ENCODE data around the gene EYA2.

EYA2 gene

DNA sequence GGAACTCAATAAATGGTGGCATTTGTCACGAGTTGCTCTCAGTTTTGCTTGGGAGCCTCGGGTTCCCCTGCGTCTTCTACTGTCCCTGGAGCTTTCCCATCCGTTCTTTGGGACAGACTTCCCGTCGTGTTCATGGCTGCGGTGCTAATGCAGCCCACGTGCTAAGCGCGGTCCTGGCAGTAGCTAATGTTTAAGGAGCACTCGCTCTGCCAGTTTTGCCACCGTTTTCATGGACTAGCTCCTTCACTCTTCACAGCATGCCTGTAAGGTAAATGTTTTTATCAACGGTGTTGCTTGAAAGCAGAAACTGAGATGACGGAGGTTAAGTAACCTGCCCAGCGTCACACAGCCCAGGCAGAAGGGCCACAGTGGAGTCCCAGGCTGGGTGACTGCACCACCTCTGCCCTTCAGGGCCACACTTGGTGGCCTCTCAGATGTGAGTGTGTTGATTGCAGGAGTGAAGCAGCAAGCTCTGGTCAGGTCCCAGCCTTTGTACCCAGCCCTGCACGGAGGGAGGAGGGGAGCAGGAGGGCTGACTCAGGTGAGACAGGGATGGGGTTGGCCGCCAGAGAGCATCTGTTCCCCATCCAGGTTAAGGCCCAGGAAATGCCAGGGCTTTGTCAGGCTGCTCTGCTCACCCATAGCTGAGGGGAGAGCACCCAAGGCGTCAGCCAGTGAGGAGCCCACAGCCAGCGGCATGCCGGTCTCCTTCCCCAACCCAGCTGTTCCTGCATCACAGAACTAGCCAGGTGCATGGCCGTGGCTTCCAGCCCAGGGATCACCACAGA, 280.0 kb downstream of the EYA2 start:
- TF ChIP-seq, protein P1, sequence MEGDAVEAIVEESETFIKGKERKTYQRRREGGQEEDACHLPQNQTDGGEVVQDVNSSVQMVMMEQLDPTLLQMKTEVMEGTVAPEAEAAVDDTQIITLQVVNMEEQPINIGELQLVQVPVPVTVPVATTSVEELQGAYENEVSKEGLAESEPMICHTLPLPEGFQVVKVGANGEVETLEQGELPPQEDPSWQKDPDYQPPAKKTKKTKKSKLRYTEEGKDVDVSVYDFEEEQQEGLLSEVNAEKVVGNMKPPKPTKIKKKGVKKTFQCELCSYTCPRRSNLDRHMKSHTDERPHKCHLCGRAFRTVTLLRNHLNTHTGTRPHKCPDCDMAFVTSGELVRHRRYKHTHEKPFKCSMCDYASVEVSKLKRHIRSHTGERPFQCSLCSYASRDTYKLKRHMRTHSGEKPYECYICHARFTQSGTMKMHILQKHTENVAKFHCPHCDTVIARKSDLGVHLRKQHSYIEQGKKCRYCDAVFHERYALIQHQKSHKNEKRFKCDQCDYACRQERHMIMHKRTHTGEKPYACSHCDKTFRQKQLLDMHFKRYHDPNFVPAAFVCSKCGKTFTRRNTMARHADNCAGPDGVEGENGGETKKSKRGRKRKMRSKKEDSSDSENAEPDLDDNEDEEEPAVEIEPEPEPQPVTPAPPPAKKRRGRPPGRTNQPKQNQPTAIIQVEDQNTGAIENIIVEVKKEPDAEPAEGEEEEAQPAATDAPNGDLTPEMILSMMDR (IDR thresholded peaks at IDR 0.05), result no peak

DNA sequence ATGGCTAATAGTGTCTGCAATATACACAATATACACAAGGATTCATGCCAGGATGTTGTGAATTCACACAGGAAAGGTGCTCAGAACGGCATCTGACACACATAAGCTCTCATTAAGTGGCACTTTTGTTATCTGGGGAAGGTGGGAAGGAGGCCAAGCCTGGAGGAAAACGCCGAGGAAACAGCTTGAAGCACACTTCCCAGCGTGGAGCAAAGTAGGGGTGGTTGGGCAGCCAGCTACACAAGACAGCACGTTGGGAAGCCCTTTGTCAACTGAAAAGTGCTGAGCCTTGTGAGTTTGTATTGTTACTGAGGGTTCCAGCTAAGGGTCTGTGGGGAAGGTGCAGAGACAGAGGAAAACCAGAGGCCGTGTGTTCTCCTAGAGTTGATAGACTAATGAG, 280.9 kb downstream of the EYA2 start:
- TF ChIP-seq, protein P1 (IDR thresholded peaks at IDR 0.05), result no peak

DNA sequence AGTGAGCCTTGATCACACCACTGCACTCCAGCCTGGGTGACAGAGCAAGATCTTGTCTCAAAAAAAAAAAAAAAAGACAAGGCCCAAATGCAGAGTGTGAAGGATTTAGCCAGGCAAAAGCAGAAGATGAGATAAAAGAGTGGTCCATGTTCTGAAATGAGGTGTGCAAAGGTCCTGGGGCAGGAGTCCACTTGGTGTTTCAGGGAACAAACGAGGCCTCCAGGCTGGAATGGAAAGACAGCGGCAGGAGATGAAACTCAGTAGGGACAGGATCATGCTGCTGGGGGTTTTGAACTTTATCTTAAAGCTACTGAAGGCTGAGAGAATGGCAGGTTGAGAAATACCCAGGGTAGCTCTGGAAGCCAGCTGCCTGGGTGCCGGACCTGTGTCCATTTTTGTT, 283.6 kb downstream of the EYA2 start:
- TF ChIP-seq, protein P1 (IDR thresholded peaks at IDR 0.05), result no peak

DNA sequence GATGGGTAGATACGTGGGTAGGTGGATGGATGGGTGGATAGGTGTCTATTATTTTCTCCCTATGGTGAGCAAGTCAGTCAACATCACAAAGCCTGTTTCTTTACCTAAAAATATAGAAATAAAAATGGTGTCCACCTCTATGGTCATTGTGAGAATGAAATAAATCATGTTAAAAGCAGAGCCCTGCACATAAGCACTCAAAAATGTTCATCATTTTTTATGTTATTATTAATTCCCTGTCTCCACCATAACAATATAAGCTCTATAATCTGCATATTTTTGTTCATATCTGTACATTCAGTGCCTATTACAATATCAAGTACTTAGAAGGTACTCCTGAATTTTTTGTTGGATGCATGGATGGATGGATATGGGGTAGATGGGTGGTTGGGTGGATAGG, 284.2 kb downstream of the EYA2 start:
- TF ChIP-seq, protein P1 (IDR thresholded peaks at IDR 0.05), result no peak

DNA sequence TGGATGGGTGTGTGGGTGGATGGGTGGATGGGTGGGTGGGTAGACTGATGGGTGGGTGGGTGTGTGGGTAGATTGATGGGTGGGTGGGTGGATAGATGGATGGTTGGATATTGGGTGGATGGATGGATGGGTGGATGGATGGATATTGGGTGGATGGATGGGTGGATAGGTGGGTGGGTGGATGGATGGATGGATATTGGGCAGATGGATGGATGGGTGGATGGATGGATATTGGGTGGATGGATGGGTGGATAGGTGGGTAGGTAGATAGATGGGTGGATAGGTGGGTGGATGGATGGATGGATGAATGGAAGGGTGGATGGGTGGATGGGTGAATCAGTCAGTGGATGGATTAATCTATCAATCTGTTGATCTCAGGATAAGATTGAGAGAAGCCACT, 284.6 kb downstream of the EYA2 start:
- TF ChIP-seq, protein P1 (IDR thresholded peaks at IDR 0.05), result no peak

DNA sequence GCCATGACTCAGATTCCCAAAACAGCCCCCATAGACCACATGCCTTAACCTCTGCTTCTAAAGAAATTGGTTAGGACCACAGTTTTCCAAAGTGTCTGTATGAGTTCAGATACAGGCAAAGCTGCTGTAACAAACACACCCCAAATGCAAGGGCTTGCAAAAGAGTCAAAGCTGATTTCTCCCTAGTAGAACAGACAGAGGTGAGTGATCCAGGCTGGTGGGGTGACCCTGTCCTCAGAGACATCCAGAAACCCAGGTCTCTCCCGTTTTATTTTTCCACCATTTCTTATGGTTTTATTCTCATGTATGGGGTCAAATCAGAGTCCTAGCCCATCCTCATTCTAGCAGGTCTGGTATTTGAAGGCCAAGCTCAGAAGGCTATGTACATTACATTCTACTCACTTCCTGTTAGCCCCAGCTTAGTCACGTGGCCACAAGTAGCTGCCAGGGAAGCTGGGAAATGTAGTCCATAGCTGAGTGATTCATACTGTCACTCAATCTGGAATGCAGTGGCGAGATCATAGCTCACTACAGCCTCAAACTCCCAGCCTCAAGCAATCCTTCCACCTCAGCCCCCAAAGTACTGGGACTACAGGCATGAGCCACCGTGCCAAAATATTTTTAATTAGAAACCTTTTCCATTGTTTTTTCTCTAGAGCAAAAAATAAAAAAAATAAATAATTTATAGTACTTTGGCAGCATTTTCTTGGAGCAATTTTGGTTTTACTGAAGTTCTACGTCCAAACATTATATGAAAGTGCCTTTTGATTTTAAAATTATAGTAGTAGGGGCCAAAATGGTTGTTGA, 286.6 kb downstream of the EYA2 start:
- TF ChIP-seq, protein P1 (IDR thresholded peaks at IDR 0.05), result no peak

DNA sequence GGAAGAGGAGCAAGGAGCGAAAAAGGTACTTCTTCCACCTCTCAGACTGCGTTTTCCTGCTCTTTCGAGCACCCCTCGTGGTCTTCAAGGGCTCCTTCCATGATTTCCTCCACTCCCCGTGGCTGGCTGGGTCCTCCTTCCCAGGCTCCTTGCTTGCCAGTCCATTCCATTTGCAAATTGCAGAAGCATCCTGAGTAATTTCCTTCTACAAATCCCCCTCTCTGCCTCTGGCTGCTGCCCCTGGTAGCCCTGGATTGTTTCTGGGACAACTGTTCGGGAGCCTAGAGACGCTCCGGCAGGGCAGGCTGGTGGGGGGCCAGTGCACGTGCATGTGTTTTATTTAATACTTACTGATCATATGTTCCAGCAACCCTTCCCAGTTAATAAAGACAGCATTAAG, 288.7 kb downstream of the EYA2 start:
- TF ChIP-seq, protein P1 (IDR thresholded peaks at IDR 0.05), result no peak

Measured in LNCAP (cell line).